NB4 (cell line): ENCODE data around the gene C1orf174.

Experiments
- DNase-seq: peaks from one replicate; pipeline ENCODE4 v3.0.0; 2010; ENCODE audit warnings: low read depth
- H3K4me3 ChIP-seq: one replicate; pipeline ENCODE4 v1.5.1; 2011; ENCODE audit warnings: mild to moderate bottlenecking, low read depth, low read length, moderate library complexity
- MYC ChIP-seq: IDR thresholded peaks from 2 replicates; pipeline ENCODE4 v1.6.1; 2011; ENCODE audit warnings: low read depth, low read length
- POLR2A ChIP-seq: IDR thresholded peaks from 2 replicates; pipeline ENCODE4 v1.6.1; 2011; ENCODE audit warnings: mild to moderate bottlenecking; ENCODE audit not compliant: insufficient read length; ENCODE audit errors: extremely low read depth
- TF ChIP-seq, protein P1 (sequence below): IDR thresholded peaks from 2 replicates; pipeline ENCODE4 v1.6.1; 2011; ENCODE audit warnings: low read depth, low read length
- TF ChIP-seq, protein P2 (sequence below): IDR thresholded peaks from one replicate; pipeline ENCODE4 v1.5.1; 2012; ENCODE audit warnings: low read depth, low read length

C1orf174 gene

DNA sequence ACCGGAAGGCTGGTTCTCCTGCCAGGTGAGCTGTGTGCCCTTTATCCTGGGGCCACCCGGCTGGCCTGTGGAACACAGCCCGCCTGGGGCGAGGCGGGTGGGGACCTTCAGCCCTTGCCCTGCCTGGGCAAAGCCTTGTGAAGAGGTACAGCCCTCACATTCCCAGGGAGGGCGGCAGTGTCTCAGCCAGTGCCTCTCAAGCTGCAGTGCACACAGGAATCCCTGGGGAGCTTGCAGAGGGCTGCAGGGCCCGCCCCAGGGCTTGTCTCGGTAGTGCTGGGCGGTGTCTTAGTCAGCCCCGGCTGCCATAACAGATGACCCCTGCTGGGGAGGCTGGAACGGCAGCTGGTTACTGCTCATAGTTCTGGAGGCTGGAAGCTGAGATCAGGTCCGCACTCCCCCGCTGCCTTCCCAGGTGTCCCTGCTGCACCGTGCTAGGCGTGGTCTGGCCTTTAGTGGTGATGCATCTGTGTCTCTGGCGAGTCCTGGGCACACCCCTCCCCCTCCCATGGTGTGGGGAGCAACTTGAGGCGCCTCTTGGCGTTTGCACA, 30.2 kb downstream of the C1orf174 start:
- TF ChIP-seq, protein P1, sequence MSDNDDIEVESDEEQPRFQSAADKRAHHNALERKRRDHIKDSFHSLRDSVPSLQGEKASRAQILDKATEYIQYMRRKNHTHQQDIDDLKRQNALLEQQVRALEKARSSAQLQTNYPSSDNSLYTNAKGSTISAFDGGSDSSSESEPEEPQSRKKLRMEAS, result no peak
- TF ChIP-seq MYC (no peak), POLR2A (no peak)
- TF ChIP-seq, protein P2, sequence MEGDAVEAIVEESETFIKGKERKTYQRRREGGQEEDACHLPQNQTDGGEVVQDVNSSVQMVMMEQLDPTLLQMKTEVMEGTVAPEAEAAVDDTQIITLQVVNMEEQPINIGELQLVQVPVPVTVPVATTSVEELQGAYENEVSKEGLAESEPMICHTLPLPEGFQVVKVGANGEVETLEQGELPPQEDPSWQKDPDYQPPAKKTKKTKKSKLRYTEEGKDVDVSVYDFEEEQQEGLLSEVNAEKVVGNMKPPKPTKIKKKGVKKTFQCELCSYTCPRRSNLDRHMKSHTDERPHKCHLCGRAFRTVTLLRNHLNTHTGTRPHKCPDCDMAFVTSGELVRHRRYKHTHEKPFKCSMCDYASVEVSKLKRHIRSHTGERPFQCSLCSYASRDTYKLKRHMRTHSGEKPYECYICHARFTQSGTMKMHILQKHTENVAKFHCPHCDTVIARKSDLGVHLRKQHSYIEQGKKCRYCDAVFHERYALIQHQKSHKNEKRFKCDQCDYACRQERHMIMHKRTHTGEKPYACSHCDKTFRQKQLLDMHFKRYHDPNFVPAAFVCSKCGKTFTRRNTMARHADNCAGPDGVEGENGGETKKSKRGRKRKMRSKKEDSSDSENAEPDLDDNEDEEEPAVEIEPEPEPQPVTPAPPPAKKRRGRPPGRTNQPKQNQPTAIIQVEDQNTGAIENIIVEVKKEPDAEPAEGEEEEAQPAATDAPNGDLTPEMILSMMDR, result no peak
- DNase-seq, result peak; percentile 39
- H3K4me3 ChIP-seq, result no peak overlapping the region

DNA sequence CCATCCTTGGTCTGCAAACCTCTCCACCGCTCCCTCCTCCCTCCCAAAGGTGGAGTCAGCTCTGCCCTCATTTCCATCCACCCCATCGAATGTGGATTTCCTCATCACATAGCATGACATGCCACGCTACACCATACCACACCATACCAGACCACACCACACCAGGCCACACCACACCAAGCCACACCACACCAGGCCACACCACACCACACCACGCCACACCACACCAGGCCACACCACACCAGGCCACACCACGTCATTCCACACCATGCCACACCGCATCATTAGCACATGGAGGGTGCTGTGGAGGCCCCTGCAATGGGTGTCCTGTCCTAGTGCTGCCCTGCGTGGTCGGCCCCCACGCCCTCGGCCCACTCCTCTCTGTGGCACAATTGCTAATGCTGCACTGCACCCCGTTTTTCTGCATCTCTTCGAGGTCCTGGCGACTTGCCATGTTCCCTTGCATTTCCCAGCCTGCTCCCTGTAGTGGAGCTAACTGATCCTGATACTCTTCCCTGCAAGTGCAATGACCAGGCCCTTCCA, 31.5 kb downstream of the C1orf174 start:
- no peak for DNase-seq
- TF ChIP-seq, protein P2, result no peak
- TF ChIP-seq, protein P1, result no peak
- no peak for TF ChIP-seq POLR2A
- no peak for TF ChIP-seq MYC
- H3K4me3 ChIP-seq, result no peak overlapping the region

DNA sequence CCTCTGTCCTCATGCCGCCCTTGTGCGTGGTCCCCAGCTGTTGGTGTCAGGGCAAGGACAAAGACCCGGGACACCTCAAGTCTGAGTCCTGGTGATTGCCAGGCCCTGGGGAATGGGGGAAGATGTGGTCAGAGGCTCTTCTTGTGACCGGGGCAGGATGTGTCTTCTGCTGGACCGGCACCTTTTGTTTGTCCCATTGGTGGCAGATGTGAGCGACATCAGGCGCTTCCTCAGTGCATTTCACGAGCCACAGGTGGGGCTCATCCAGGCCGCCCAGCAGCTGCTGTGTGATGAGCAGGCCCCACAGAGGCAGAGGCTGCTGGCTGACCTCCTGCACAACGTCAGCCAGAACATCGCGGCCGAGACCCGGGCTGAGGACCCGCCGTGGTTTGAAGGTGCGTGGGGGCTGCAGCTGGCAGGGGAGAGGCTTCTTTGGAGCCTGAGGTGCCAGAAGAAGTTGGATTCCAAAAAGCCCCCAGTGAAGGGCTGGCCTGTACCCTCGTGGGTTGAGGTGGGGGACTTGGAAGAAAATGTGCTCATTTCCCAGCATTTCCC, 34.4 kb downstream of the C1orf174 start:
- TF ChIP-seq, protein P1, result no peak
- no peak for TF ChIP-seq MYC
- no peak for TF ChIP-seq POLR2A
- TF ChIP-seq, protein P2, result no peak
- no peak overlapping the region for H3K4me3 ChIP-seq
- DNase-seq, result no peak

DNA sequence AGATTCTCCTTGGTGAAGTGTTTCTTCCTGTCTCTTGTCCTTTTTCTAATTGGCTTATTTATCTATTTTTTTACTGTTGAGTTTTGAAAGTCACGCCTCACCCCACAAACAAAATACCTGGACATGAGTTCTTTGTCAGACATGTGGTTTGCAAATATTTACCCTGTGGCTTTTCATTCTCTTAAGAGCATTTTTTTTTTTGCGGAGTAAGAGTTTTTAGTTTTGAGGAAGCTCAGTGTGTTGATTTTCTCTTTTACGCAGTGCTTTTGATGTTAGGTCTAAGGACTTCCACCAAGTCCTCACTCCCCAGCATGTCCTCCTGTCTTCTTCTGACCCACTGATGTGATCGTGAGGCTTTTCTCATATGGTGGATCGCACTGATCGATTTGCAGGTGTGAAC, 35.2 kb downstream of the C1orf174 start:
- DNase-seq, result no peak
- H3K4me3 ChIP-seq, result no peak overlapping the region
- TF ChIP-seq, protein P2, result no peak
- no peak for TF ChIP-seq POLR2A
- TF ChIP-seq MYC, result no peak

DNA sequence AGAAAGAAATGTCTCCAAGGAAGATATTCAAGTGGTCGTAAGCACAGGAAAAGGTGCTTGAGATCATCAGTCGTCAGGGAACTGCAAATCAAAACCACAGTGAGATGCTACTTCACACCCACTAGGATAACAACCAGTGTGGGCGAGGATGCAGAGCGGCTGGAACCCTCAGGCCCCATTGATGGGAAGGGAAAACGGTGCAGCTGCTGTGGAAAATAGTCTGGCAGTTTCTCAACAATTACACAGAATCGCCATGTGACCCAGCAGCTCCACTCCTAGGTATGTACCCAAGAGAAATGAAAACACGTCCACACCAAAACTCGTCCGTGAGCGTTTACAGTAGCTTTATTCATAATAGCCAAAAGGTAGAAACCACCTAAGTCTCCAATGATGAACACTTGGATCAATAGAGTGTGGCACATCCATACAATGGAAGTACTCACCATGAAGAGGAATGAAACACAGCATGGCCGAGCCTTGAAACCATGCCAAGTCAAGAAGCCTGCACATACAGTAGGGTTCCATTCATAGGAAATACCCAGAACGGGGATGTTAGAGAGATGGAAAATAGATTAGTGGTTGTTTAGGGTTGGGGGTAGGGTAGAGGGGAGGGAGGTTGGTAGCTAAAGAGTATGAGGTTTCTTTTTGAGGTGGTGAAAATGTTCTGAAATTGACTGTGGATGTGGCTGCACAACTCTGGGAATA, 36.7 kb downstream of the C1orf174 start:
- no peak for DNase-seq
- TF ChIP-seq, protein P1, result no peak
- TF ChIP-seq, protein P2, result no peak
- TF ChIP-seq MYC (no peak), POLR2A (no peak)
- H3K4me3 ChIP-seq, result no peak overlapping the region
